ENCODE measurements around the gene CEP128.

Gene CEP128

GRCh38 chr14:80664576-80664975, 277.0 kb downstream of the CEP128 start:
- DNase-seq (ENCODE audit: low spot score), result no peak

GRCh38 chr14:80663541-80663940, 278.0 kb downstream of the CEP128 start:
- DNase-seq (ENCODE audit: low spot score), result no peak

- DNase-seq (ENCODE audit: low spot score), result no peak
Observed at GRCh38 chr14:80659783-80660182, 281.8 kb downstream of the CEP128 start.

- no peak for DNase-seq (ENCODE audit: low spot score)
Observed at GRCh38 chr14:80658733-80659132, 282.8 kb downstream of the CEP128 start.

- no peak for DNase-seq (ENCODE audit: low spot score)
Observed at GRCh38 chr14:80658155-80658554, 283.4 kb downstream of the CEP128 start.

- DNase-seq (ENCODE audit: low spot score), result no peak
Observed at GRCh38 chr14:80653956-80654355, 287.6 kb downstream of the CEP128 start.

GRCh38 chr14:80645667-80646413, 295.7 kb downstream of the CEP128 start:
- DNase-seq (ENCODE audit: low spot score), result no peak

- DNase-seq (ENCODE audit: low spot score), result no peak
Observed at GRCh38 chr14:80644826-80645225, 296.7 kb downstream of the CEP128 start.

GRCh38 chr14:80638620-80639515, 302.7 kb downstream of the CEP128 start:
- no peak for DNase-seq (ENCODE audit: low spot score)

- DNase-seq (ENCODE audit: low spot score), result no peak
Observed at GRCh38 chr14:80637756-80638619, 303.6 kb downstream of the CEP128 start.

- DNase-seq (ENCODE audit: low spot score), result no peak
Observed at GRCh38 chr14:80636071-80636470, 305.5 kb downstream of the CEP128 start.

- no peak for DNase-seq (ENCODE audit: low spot score)
Observed at GRCh38 chr14:80634106-80634758, 307.3 kb downstream of the CEP128 start.

GRCh38 chr14:80629606-80630005, 311.9 kb downstream of the CEP128 start:
- no peak for DNase-seq (ENCODE audit: low spot score)

- no peak for DNase-seq (ENCODE audit: low spot score)
Observed at GRCh38 chr14:80628547-80628946, 313.0 kb downstream of the CEP128 start.

- DNase-seq (ENCODE audit: low spot score), result no peak
Observed at GRCh38 chr14:80627745-80628144, 313.8 kb downstream of the CEP128 start.

- no peak for DNase-seq (ENCODE audit: low spot score)
Observed at GRCh38 chr14:80624581-80624980, 317.0 kb downstream of the CEP128 start.

- no peak for DNase-seq (ENCODE audit: low spot score)
Observed at GRCh38 chr14:80621701-80622100, 319.8 kb downstream of the CEP128 start.

GRCh38 chr14:80620434-80620833, 321.1 kb downstream of the CEP128 start:
- DNase-seq (ENCODE audit: low spot score), result no peak

- no peak for DNase-seq (ENCODE audit: low spot score)
Observed at GRCh38 chr14:80618751-80619329, 322.7 kb downstream of the CEP128 start.

- DNase-seq (ENCODE audit: low spot score), result no peak
Observed at GRCh38 chr14:80615831-80616230, 325.7 kb downstream of the CEP128 start.

- DNase-seq (ENCODE audit: low spot score), result no peak
Observed at GRCh38 chr14:80609055-80609454, 332.5 kb downstream of the CEP128 start.

All from SW480 (cell line).